WTC11 (cell line): ENCODE measurements around the gene SEPTIN8. TPM values are rescaled to one million over a fixed set of nuclear protein-coding genes. Genes with fewer than 3 reads are reported as not detected.
A peak's percentile ranks its signal among the peaks of the same experiment; 100 is the strongest.

Experiments used
- ATF1 ChIP-seq: sonication (generic); formaldehyde crosslinking; IDR thresholded peaks from 2 replicates; pipeline ENCODE4 v1.8.1; 2023; ENCODE audit warnings: mild to moderate bottlenecking, moderate library complexity, missing genetic modification reagents
- CREB1 ChIP-seq: sonication (generic); formaldehyde crosslinking; IDR thresholded peaks from 2 replicates; pipeline ENCODE4 v1.8.0; 2023; ENCODE audit warnings: mild to moderate bottlenecking, missing genetic modification reagents
- GABPB1 ChIP-seq: sonication (generic); formaldehyde crosslinking; IDR thresholded peaks from 2 replicates; pipeline ENCODE4 v1.8.1; 2023; ENCODE audit warnings: mild to moderate bottlenecking, missing genetic modification reagents
- GRHL2 ChIP-seq: fragments of 250-450 bp; sonication (Bioruptor Pico); IDR thresholded peaks from 2 replicates; pipeline ENCODE4 v1.8.0; 2022; ENCODE audit warnings: mild to moderate bottlenecking, moderate library complexity; ENCODE audit not compliant: insufficient replicate concordance, severe bottlenecking
- HMGA2 ChIP-seq: fragments of 250-450 bp; sonication (Bioruptor Pico); IDR thresholded peaks from 2 replicates; pipeline ENCODE4 v1.4.0; 2021; ENCODE audit warnings: mild to moderate bottlenecking, moderate library complexity
- RORB ChIP-seq: fragments of 250-450 bp; sonication (Bioruptor Pico); IDR thresholded peaks from 2 replicates; pipeline ENCODE4 v1.9.0; 2021; ENCODE audit warnings: mild to moderate bottlenecking
- SMAD3 ChIP-seq: sonication (generic); formaldehyde crosslinking; IDR thresholded peaks from 2 replicates; pipeline ENCODE4 v1.8.0; 2022; ENCODE audit warnings: missing genetic modification reagents, mild to moderate bottlenecking, borderline replicate concordance
- ZBTB21 ChIP-seq: sonication (generic); formaldehyde crosslinking; IDR thresholded peaks from 2 replicates; pipeline ENCODE4 v1.8.1; 2023; ENCODE audit warnings: mild to moderate bottlenecking, missing genetic modification reagents, borderline replicate concordance
- ZNF396 ChIP-seq: fragments of 250-450 bp; sonication (Bioruptor Pico); IDR thresholded peaks from 2 replicates; pipeline ENCODE4 v1.8.0; 2021; ENCODE audit warnings: mild to moderate bottlenecking, moderate library complexity, borderline replicate concordance
- ZNF671 ChIP-seq: fragments of 250-450 bp; sonication (Bioruptor Pico); IDR thresholded peaks from 2 replicates; pipeline ENCODE4 v1.8.0; 2021; ENCODE audit warnings: mild to moderate bottlenecking
- total RNA-seq: library from RNA; stranded (reverse); gene quantifications from 3 replicates; pipeline ENCODE4 v1.2.3, GENCODE V29; 2021
- TF ChIP-seq, protein P1 (sequence below): sonication (generic); formaldehyde crosslinking; IDR thresholded peaks from 2 replicates; pipeline ENCODE4 v1.8.1; 2023; ENCODE audit warnings: mild to moderate bottlenecking, missing genetic modification reagents, moderate library complexity
- TF ChIP-seq, protein P2 (sequence below): sonication (generic); formaldehyde crosslinking; IDR thresholded peaks from 2 replicates; pipeline ENCODE4 v1.8.1; 2022; ENCODE audit warnings: low read depth, missing genetic modification reagents, borderline replicate concordance
- TF ChIP-seq, protein P3 (sequence below): fragments of 250-450 bp; sonication (Bioruptor Pico); IDR thresholded peaks from 2 replicates; pipeline ENCODE4 v1.9.0; 2021; ENCODE audit warnings: mild to moderate bottlenecking
- TF ChIP-seq, protein P4 (sequence below): fragments of 250-450 bp; sonication (Bioruptor Pico); IDR thresholded peaks from 2 replicates; pipeline ENCODE4 v1.9.0; 2021; ENCODE audit warnings: mild to moderate bottlenecking
- TF ChIP-seq, protein P5 (sequence below): sonication (generic); formaldehyde crosslinking; IDR thresholded peaks from 2 replicates; pipeline ENCODE4 v1.8.0; 2022; ENCODE audit warnings: mild to moderate bottlenecking, missing genetic modification reagents
- TF ChIP-seq, protein P6 (sequence below): sonication (generic); formaldehyde crosslinking; IDR thresholded peaks from 2 replicates; pipeline ENCODE4 v1.8.1; 2022; ENCODE audit warnings: mild to moderate bottlenecking, moderate library complexity, missing genetic modification reagents
- TF ChIP-seq, protein P7 (sequence below): sonication (generic); formaldehyde crosslinking; IDR thresholded peaks from 2 replicates; pipeline ENCODE4 v1.8.1; 2023; ENCODE audit warnings: mild to moderate bottlenecking, missing genetic modification reagents
- TF ChIP-seq, protein P8 (sequence below): sonication (generic); formaldehyde crosslinking; conservative IDR thresholded peaks from 2 replicates; pipeline ENCODE4 v1.8.1; 2022; ENCODE audit warnings: mild to moderate bottlenecking, missing genetic modification reagents
- TF ChIP-seq, protein P9 (sequence below): fragments of 250-450 bp; sonication (Bioruptor Pico); IDR thresholded peaks from 2 replicates; pipeline ENCODE4 v1.9.0; 2021; ENCODE audit warnings: moderate library complexity, mild to moderate bottlenecking, inconsistent platforms, borderline replicate concordance
- TF ChIP-seq, protein P10 (sequence below): sonication (generic); formaldehyde crosslinking; conservative IDR thresholded peaks from 2 replicates; pipeline ENCODE4 v1.8.1; 2023; ENCODE audit warnings: mild to moderate bottlenecking, low read depth, missing genetic modification reagents, moderate library complexity

The SEPTIN8 gene
- total RNA-seq, 1 experiment from 2014 or later, result 35.8 TPM

DNA sequence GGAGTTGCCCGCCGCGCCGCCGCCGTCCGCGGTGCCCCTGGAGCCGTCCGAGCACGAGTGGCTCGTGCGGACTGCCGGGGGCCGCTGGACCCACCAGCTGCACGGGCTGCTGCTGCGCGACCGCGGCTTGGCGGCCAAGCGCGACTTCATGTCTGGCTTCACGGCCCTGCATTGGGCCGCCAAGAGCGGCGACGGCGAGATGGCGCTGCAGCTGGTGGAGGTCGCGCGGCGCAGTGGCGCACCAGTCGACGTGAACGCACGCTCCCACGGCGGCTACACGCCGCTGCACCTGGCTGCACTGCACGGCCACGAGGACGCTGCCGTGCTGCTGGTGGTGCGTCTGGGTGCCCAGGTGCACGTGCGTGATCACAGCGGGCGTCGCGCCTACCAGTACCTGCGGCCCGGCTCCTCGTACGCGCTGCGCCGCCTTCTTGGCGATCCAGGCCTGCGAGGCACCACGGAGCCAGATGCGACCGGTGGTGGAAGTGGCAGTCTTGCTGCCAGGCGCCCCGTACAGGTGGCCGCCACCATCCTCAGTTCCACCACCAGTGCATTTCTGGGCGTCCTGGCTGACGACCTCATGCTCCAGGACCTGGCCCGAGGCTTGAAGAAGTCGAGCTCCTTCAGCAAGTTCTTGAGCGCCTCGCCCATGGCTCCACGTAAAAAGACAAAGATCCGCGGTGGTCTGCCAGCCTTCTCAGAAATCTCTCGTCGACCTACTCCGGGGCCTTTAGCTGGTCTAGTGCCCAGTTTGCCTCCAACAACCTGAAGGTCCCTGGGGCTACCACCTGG, 37.7 kb upstream of the SEPTIN8 start (continued):
- TF ChIP-seq, protein P1, sequence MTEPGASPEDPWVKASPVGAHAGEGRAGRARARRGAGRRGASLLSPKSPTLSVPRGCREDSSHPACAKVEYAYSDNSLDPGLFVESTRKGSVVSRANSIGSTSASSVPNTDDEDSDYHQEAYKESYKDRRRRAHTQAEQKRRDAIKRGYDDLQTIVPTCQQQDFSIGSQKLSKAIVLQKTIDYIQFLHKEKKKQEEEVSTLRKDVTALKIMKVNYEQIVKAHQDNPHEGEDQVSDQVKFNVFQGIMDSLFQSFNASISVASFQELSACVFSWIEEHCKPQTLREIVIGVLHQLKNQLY (CRISPR knock-in tag), result no peak
- TF ChIP-seq, protein P2, sequence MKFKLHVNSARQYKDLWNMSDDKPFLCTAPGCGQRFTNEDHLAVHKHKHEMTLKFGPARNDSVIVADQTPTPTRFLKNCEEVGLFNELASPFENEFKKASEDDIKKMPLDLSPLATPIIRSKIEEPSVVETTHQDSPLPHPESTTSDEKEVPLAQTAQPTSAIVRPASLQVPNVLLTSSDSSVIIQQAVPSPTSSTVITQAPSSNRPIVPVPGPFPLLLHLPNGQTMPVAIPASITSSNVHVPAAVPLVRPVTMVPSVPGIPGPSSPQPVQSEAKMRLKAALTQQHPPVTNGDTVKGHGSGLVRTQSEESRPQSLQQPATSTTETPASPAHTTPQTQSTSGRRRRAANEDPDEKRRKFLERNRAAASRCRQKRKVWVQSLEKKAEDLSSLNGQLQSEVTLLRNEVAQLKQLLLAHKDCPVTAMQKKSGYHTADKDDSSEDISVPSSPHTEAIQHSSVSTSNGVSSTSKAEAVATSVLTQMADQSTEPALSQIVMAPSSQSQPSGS (CRISPR knock-in tag), result no peak
- TF ChIP-seq, protein P3, sequence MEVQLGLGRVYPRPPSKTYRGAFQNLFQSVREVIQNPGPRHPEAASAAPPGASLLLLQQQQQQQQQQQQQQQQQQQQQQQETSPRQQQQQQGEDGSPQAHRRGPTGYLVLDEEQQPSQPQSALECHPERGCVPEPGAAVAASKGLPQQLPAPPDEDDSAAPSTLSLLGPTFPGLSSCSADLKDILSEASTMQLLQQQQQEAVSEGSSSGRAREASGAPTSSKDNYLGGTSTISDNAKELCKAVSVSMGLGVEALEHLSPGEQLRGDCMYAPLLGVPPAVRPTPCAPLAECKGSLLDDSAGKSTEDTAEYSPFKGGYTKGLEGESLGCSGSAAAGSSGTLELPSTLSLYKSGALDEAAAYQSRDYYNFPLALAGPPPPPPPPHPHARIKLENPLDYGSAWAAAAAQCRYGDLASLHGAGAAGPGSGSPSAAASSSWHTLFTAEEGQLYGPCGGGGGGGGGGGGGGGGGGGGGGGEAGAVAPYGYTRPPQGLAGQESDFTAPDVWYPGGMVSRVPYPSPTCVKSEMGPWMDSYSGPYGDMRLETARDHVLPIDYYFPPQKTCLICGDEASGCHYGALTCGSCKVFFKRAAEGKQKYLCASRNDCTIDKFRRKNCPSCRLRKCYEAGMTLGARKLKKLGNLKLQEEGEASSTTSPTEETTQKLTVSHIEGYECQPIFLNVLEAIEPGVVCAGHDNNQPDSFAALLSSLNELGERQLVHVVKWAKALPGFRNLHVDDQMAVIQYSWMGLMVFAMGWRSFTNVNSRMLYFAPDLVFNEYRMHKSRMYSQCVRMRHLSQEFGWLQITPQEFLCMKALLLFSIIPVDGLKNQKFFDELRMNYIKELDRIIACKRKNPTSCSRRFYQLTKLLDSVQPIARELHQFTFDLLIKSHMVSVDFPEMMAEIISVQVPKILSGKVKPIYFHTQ, result no peak
- TF ChIP-seq, protein P4, sequence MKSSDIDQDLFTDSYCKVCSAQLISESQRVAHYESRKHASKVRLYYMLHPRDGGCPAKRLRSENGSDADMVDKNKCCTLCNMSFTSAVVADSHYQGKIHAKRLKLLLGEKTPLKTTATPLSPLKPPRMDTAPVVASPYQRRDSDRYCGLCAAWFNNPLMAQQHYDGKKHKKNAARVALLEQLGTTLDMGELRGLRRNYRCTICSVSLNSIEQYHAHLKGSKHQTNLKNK (CRISPR knock-in tag), result no peak
- TF ChIP-seq GRHL2 (CRISPR knock-in tag) (no peak), ZNF671 (CRISPR knock-in tag) (no peak), GABPB1 (no peak), ZNF396 (CRISPR knock-in tag) (no peak), ZBTB21 (CRISPR knock-in tag) (peak; percentile 86), HMGA2 (CRISPR knock-in tag) (no peak), RORB (CRISPR knock-in tag) (no peak), CREB1 (peak; percentile 72; the same call in 1 of the 2 replicates), ATF1 (no peak; the same call in 1 of the 2 replicates), SMAD3 (CRISPR knock-in tag) (peak; percentile 90)
- TF ChIP-seq, protein P5, sequence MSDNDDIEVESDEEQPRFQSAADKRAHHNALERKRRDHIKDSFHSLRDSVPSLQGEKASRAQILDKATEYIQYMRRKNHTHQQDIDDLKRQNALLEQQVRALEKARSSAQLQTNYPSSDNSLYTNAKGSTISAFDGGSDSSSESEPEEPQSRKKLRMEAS (CRISPR knock-in tag), result peak; percentile 96
- TF ChIP-seq, protein P6, sequence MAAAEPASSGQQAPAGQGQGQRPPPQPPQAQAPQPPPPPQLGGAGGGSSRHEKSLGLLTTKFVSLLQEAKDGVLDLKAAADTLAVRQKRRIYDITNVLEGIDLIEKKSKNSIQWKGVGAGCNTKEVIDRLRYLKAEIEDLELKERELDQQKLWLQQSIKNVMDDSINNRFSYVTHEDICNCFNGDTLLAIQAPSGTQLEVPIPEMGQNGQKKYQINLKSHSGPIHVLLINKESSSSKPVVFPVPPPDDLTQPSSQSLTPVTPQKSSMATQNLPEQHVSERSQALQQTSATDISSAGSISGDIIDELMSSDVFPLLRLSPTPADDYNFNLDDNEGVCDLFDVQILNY (CRISPR knock-in tag), result no peak; the same call in 1 of the 2 replicates
- TF ChIP-seq, protein P7, sequence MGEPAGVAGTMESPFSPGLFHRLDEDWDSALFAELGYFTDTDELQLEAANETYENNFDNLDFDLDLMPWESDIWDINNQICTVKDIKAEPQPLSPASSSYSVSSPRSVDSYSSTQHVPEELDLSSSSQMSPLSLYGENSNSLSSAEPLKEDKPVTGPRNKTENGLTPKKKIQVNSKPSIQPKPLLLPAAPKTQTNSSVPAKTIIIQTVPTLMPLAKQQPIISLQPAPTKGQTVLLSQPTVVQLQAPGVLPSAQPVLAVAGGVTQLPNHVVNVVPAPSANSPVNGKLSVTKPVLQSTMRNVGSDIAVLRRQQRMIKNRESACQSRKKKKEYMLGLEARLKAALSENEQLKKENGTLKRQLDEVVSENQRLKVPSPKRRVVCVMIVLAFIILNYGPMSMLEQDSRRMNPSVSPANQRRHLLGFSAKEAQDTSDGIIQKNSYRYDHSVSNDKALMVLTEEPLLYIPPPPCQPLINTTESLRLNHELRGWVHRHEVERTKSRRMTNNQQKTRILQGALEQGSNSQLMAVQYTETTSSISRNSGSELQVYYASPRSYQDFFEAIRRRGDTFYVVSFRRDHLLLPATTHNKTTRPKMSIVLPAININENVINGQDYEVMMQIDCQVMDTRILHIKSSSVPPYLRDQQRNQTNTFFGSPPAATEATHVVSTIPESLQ, result no peak
- TF ChIP-seq, protein P8, sequence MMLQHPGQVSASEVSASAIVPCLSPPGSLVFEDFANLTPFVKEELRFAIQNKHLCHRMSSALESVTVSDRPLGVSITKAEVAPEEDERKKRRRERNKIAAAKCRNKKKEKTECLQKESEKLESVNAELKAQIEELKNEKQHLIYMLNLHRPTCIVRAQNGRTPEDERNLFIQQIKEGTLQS (CRISPR knock-in tag), result no peak; the same call in 1 of the 2 replicates
- TF ChIP-seq, protein P9, sequence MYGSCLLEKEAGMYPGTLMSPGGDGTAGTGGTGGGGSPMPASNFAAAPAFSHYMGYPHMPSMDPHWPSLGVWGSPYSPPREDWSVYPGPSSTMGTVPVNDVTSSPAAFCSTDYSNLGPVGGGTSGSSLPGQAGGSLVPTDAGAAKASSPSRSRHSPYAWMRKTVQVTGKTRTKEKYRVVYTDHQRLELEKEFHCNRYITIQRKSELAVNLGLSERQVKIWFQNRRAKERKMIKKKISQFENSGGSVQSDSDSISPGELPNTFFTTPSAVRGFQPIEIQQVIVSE, result no peak
- TF ChIP-seq, protein P10, sequence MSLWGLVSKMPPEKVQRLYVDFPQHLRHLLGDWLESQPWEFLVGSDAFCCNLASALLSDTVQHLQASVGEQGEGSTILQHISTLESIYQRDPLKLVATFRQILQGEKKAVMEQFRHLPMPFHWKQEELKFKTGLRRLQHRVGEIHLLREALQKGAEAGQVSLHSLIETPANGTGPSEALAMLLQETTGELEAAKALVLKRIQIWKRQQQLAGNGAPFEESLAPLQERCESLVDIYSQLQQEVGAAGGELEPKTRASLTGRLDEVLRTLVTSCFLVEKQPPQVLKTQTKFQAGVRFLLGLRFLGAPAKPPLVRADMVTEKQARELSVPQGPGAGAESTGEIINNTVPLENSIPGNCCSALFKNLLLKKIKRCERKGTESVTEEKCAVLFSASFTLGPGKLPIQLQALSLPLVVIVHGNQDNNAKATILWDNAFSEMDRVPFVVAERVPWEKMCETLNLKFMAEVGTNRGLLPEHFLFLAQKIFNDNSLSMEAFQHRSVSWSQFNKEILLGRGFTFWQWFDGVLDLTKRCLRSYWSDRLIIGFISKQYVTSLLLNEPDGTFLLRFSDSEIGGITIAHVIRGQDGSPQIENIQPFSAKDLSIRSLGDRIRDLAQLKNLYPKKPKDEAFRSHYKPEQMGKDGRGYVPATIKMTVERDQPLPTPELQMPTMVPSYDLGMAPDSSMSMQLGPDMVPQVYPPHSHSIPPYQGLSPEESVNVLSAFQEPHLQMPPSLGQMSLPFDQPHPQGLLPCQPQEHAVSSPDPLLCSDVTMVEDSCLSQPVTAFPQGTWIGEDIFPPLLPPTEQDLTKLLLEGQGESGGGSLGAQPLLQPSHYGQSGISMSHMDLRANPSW, result no peak
